ENCODE data around the gene SMG5.

The SMG5 gene

GRCh38 chr1:156276966-156277381 is 5.7 kb downstream of the SMG5 start:
- Histone ChIP-seq H2BK15ac (ENCODE audit: low read length) (no peak overlapping the region), H3K9ac (ENCODE audit: low read depth, low read length, poor library complexity) (no peak overlapping the region), H2AK5ac (ENCODE audit: low read depth, low read length) (no peak overlapping the region), H3K27ac (replicated peaks; ENCODE audit: low read length) (no peak overlapping the region), H3K23ac (ENCODE audit: low read depth, low read length, poor library complexity) (no peak overlapping the region), H4K91ac (ENCODE audit: low read depth, low read length, poor library complexity) (no peak overlapping the region), H2BK120ac (ENCODE audit: low read depth, low read length) (no peak overlapping the region), H3K9me3 (replicated peaks in 1 of 2; ENCODE audit: control insufficient read depth in 2 of 2, insufficient read depth in 1 of 2, low read depth in 1 of 2, low read length in 2 of 2) (no peaks in the 10 kb centered on the region), H2BK5ac (ENCODE audit: low read length) (no peak overlapping the region), H3K4me3 (ENCODE audit: low read length in 2 of 2) (no peak overlapping the region), H3K4me2 (ENCODE audit: insufficient read depth, low read length, poor library complexity, severe bottlenecking) (no peak overlapping the region), H2AFZ (ENCODE audit: low read length) (no peak overlapping the region), H2BK12ac (ENCODE audit: low read length) (no peak overlapping the region), H3K4ac (ENCODE audit: low read length) (no peak overlapping the region), H3K36me3 (replicated peaks in 1 of 2; ENCODE audit: control insufficient read depth in 2 of 2, insufficient read depth in 2 of 2, low read length in 2 of 2) (peaks cover 60 to 83% of the 10 kb centered on the region in 2 donors), H3K79me1 (ENCODE audit: low read depth, low read length) (peaks cover 7% of the 10 kb centered on the region), H3K14ac (ENCODE audit: low read length) (no peak overlapping the region), H3K4me1 (ENCODE audit: control insufficient read depth in 2 of 2, insufficient read depth in 1 of 2, low read depth in 1 of 2, low read length in 2 of 2) (peaks cover 7 to 9% of the 10 kb centered on the region in 2 donors), H3K27me3 (ENCODE audit: control insufficient read depth in 3 of 3, insufficient read depth in 3 of 3, low read depth in 1 of 3, low read length in 3 of 3) (no peaks in the 10 kb centered on the region), H3K18ac (ENCODE audit: low read length) (no peak overlapping the region), H4K8ac (ENCODE audit: low read depth, low read length) (no peak overlapping the region)
- WGBS, 2 donors (ENCODE audit: extremely low coverage in 2 of 2, insufficient read length in 2 of 2, insufficient replicate concordance in 1 of 2) = no CpG with 5 or more reads among the region's 6 CpGs
- DNase-seq (ENCODE audit: low spot score) = no peak

- no peak overlapping the region for H3K27ac ChIP-seq (replicated peaks; ENCODE audit: low read length)
- no peak overlapping the region for H2BK15ac ChIP-seq (ENCODE audit: low read length)
- H3K4me1 ChIP-seq (ENCODE audit: control insufficient read depth in 2 of 2, insufficient read depth in 1 of 2, low read depth in 1 of 2, low read length in 2 of 2) = peaks cover 4 to 6% of the 10 kb centered on the region in 2 donors
- no peak overlapping the region for H3K9ac ChIP-seq (ENCODE audit: low read depth, low read length, poor library complexity)
- H2BK5ac ChIP-seq (ENCODE audit: low read length) = no peak overlapping the region
- H3K36me3 ChIP-seq (replicated peaks in 1 of 2; ENCODE audit: control insufficient read depth in 2 of 2, insufficient read depth in 2 of 2, low read length in 2 of 2) = peaks cover 63 to 88% of the 10 kb centered on the region in 2 donors
- H3K4me3 ChIP-seq (ENCODE audit: low read length in 2 of 2) = no peak overlapping the region
- no peak overlapping the region for H3K23ac ChIP-seq (ENCODE audit: low read depth, low read length, poor library complexity)
- H3K79me1 ChIP-seq (ENCODE audit: low read depth, low read length) = peaks cover 5% of the 10 kb centered on the region
- H3K27me3 ChIP-seq (ENCODE audit: control insufficient read depth in 3 of 3, insufficient read depth in 3 of 3, low read depth in 1 of 3, low read length in 3 of 3) = no peaks in the 10 kb centered on the region
- H3K4ac ChIP-seq (ENCODE audit: low read length) = no peak overlapping the region
- no peak overlapping the region for H2AK5ac ChIP-seq (ENCODE audit: low read depth, low read length)
- no peak overlapping the region for H3K18ac ChIP-seq (ENCODE audit: low read length)
- DNase-seq (ENCODE audit: low spot score) = no peak
- H4K8ac ChIP-seq (ENCODE audit: low read depth, low read length) = no peak overlapping the region
- H3K14ac ChIP-seq (ENCODE audit: low read length) = no peak overlapping the region
- H2AFZ ChIP-seq (ENCODE audit: low read length) = no peak overlapping the region
- no peak overlapping the region for H4K91ac ChIP-seq (ENCODE audit: low read depth, low read length, poor library complexity)
- H3K4me2 ChIP-seq (ENCODE audit: insufficient read depth, low read length, poor library complexity, severe bottlenecking) = no peak overlapping the region
- H3K9me3 ChIP-seq (replicated peaks in 1 of 2; ENCODE audit: control insufficient read depth in 2 of 2, insufficient read depth in 1 of 2, low read depth in 1 of 2, low read length in 2 of 2) = no peaks in the 10 kb centered on the region
- no peak overlapping the region for H2BK120ac ChIP-seq (ENCODE audit: low read depth, low read length)
- H2BK12ac ChIP-seq (ENCODE audit: low read length) = no peak overlapping the region
Measured at GRCh38 chr1:156276532-156276931, 6.1 kb downstream of the SMG5 start.

GRCh38 chr1:156270314-156270713 is 12.3 kb downstream of the SMG5 start:
- Histone ChIP-seq H3K9ac (ENCODE audit: low read depth, low read length, poor library complexity) (no peak overlapping the region), H4K91ac (ENCODE audit: low read depth, low read length, poor library complexity) (no peak overlapping the region), H3K79me1 (ENCODE audit: low read depth, low read length) (peaks cover 2% of the 10 kb centered on the region), H3K18ac (ENCODE audit: low read length) (no peak overlapping the region), H3K14ac (ENCODE audit: low read length) (no peak overlapping the region), H3K4me2 (ENCODE audit: insufficient read depth, low read length, poor library complexity, severe bottlenecking) (no peak overlapping the region), H2AFZ (ENCODE audit: low read length) (no peak overlapping the region), H3K23ac (ENCODE audit: low read depth, low read length, poor library complexity) (no peak overlapping the region), H4K8ac (ENCODE audit: low read depth, low read length) (no peak overlapping the region), H2BK12ac (ENCODE audit: low read length) (no peak overlapping the region), H3K27me3 (ENCODE audit: control insufficient read depth in 3 of 3, insufficient read depth in 3 of 3, low read depth in 1 of 3, low read length in 3 of 3) (no peaks in the 10 kb centered on the region), H2BK15ac (ENCODE audit: low read length) (no peak overlapping the region), H3K4me3 (ENCODE audit: low read length in 2 of 2) (no peak overlapping the region), H2BK120ac (ENCODE audit: low read depth, low read length) (no peak overlapping the region), H3K4ac (ENCODE audit: low read length) (no peak overlapping the region), H2BK5ac (ENCODE audit: low read length) (no peak overlapping the region), H3K36me3 (replicated peaks in 1 of 2; ENCODE audit: control insufficient read depth in 2 of 2, insufficient read depth in 2 of 2, low read length in 2 of 2) (peaks cover 64 to 93% of the 10 kb centered on the region in 2 donors), H3K27ac (replicated peaks; ENCODE audit: low read length) (no peak overlapping the region), H3K9me3 (replicated peaks in 1 of 2; ENCODE audit: control insufficient read depth in 2 of 2, insufficient read depth in 1 of 2, low read depth in 1 of 2, low read length in 2 of 2) (no peaks in the 10 kb centered on the region), H3K4me1 (ENCODE audit: control insufficient read depth in 2 of 2, insufficient read depth in 1 of 2, low read depth in 1 of 2, low read length in 2 of 2) (no peaks in the 10 kb centered on the region), H2AK5ac (ENCODE audit: low read depth, low read length) (no peak overlapping the region)
- no peak for DNase-seq (ENCODE audit: low spot score)
- no CpG with 5 or more reads among the region's 3 CpGs for WGBS, 2 donors (ENCODE audit: extremely low coverage in 2 of 2, insufficient read length in 2 of 2, insufficient replicate concordance in 1 of 2)

- no peak overlapping the region for H2BK5ac ChIP-seq (ENCODE audit: low read length)
- WGBS, 2 donors (ENCODE audit: extremely low coverage in 2 of 2, insufficient read length in 2 of 2, insufficient replicate concordance in 1 of 2) = no CpG with 5 or more reads among the region's 4 CpGs
- peaks cover 55 to 91% of the 10 kb centered on the region in 2 donors for H3K36me3 ChIP-seq (replicated peaks in 1 of 2; ENCODE audit: control insufficient read depth in 2 of 2, insufficient read depth in 2 of 2, low read length in 2 of 2)
- H3K4me3 ChIP-seq (ENCODE audit: low read length in 2 of 2) = no peak overlapping the region
- H3K4me1 ChIP-seq (ENCODE audit: control insufficient read depth in 2 of 2, insufficient read depth in 1 of 2, low read depth in 1 of 2, low read length in 2 of 2) = no peaks in the 10 kb centered on the region
- no peaks in the 10 kb centered on the region for H3K27me3 ChIP-seq (ENCODE audit: control insufficient read depth in 3 of 3, insufficient read depth in 3 of 3, low read depth in 1 of 3, low read length in 3 of 3)
- H2BK120ac ChIP-seq (ENCODE audit: low read depth, low read length) = no peak overlapping the region
- no peak overlapping the region for H3K14ac ChIP-seq (ENCODE audit: low read length)
- no peak overlapping the region for H2AFZ ChIP-seq (ENCODE audit: low read length)
- H2AK5ac ChIP-seq (ENCODE audit: low read depth, low read length) = no peak overlapping the region
- H3K4ac ChIP-seq (ENCODE audit: low read length) = no peak overlapping the region
- peaks cover 2% of the 10 kb centered on the region for H3K79me1 ChIP-seq (ENCODE audit: low read depth, low read length)
- DNase-seq (ENCODE audit: low spot score) = no peak
- H3K4me2 ChIP-seq (ENCODE audit: insufficient read depth, low read length, poor library complexity, severe bottlenecking) = no peak overlapping the region
- no peak overlapping the region for H3K27ac ChIP-seq (replicated peaks; ENCODE audit: low read length)
- no peak overlapping the region for H3K23ac ChIP-seq (ENCODE audit: low read depth, low read length, poor library complexity)
- H3K9ac ChIP-seq (ENCODE audit: low read depth, low read length, poor library complexity) = no peak overlapping the region
- H3K18ac ChIP-seq (ENCODE audit: low read length) = no peak overlapping the region
- H2BK12ac ChIP-seq (ENCODE audit: low read length) = no peak overlapping the region
- no peaks in the 10 kb centered on the region for H3K9me3 ChIP-seq (replicated peaks in 1 of 2; ENCODE audit: control insufficient read depth in 2 of 2, insufficient read depth in 1 of 2, low read depth in 1 of 2, low read length in 2 of 2)
- no peak overlapping the region for H4K8ac ChIP-seq (ENCODE audit: low read depth, low read length)
- H4K91ac ChIP-seq (ENCODE audit: low read depth, low read length, poor library complexity) = no peak overlapping the region
- no peak overlapping the region for H2BK15ac ChIP-seq (ENCODE audit: low read length)
Measured at GRCh38 chr1:156268336-156268735, 14.3 kb downstream of the SMG5 start.

Measured in neuronal stem cell (in vitro differentiated cells).